Ishikawa (cell line): ENCODE measurements around the gene ADIPOQ.

ENCODE experiments used
- CREB1 ChIP-seq: IDR thresholded peaks from 2 replicates; pipeline ENCODE4 v1.6.1; 2012; ENCODE audit warnings: low read depth
- EGR1 ChIP-seq: IDR thresholded peaks from 2 replicates; pipeline ENCODE4 v1.6.1; 2012
- TF ChIP-seq, protein P1 (sequence below): IDR thresholded peaks from 2 replicates; pipeline ENCODE4 v1.6.1; 2012

DNA sequence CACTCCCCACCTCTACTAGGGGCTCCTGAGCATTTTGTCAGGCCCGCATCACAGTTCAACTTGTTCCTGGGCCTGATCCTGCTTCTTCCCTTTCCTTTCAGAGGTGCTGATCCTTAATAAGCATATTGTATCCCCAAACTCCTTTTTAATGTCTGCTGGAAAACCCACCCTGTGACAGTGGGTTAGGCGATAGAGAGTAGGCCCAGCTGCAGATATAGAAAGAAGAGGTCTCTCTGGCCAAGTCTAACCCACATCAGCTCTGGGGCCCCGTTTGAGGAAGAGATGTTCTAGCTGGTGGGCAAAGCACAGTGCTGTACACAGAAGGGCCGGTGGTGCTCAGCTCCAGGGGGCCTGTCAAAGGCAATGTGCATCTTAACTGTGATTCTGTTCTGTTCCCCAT, 53.5 kb downstream of the ADIPOQ start:
- no peak for TF ChIP-seq EGR1
- TF ChIP-seq, protein P1, sequence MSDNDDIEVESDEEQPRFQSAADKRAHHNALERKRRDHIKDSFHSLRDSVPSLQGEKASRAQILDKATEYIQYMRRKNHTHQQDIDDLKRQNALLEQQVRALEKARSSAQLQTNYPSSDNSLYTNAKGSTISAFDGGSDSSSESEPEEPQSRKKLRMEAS, result no peak
- no peak for TF ChIP-seq CREB1
